Measurements from ENCODE around the gene KAZALD1.

GRCh38 chr10:101047961-101048892 lies 13.6 kb upstream of the KAZALD1 start:
- TF ChIP-seq CTCF (IDR thresholded peaks at IDR 0.05; ENCODE audit: poor library complexity, severe bottlenecking) (peak; percentile 38), EP300 (conservative IDR thresholded peaks at IDR 0.05; ENCODE audit: poor library complexity, severe bottlenecking) (no peak), EZH2 (IDR thresholded peaks at IDR 0.05; ENCODE audit: borderline replicate concordance, insufficient read depth, low read length, poor library complexity, severe bottlenecking) (peak; percentile 55), RAD21 (conservative IDR thresholded peaks at IDR 0.05) (no peak), REST (IDR thresholded peaks at IDR 0.05; ENCODE audit: borderline replicate concordance) (no peak), MXI1 (conservative IDR thresholded peaks at IDR 0.05; ENCODE audit: poor library complexity, severe bottlenecking) (no peak), SMC3 (conservative IDR thresholded peaks at IDR 0.05; ENCODE audit: poor library complexity) (no peak)
